ENCODE results near the gene CNTNAP2.

DNA sequence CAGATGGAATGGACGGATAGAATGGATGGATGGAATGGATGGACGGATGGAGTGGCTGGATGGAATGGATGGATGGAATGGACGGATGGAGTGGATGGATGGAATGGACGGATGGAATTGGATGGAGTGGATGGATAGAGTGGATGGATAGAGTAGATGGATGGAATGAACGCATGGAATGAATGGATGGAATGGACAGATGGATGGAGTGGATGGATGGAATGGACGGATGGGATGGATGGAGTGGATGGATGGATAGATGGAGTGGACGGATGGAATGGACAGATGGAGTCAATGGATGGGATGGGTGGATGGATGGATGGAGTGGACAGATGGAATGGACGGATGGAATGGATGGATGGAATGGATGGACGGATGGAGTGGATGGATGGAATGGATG lies 2214.2 kb downstream of the CNTNAP2 start:
- no peak for TF ChIP-seq POLR2A (IDR thresholded peaks at IDR 0.05; ENCODE audit: low read length)
- TF ChIP-seq GATA1 (IDR thresholded peaks at IDR 0.05; ENCODE audit: low read depth, low read length) = no peak
